GM12891 (cell line): ENCODE measurements around the gene CADM1.

Experiments
- POLR2A ChIP-seq: IDR thresholded peaks from 2 replicates; pipeline ENCODE4 v1.6.1; 2011; ENCODE audit warnings: low read depth, low read length, control low read depth
- POLR2AphosphoS5 ChIP-seq: IDR thresholded peaks from 2 replicates; pipeline ENCODE4 v1.6.1; 2011; ENCODE audit warnings: low read depth, low read length, control low read depth
- POU2F2 ChIP-seq: IDR thresholded peaks from 2 replicates; pipeline ENCODE4 v1.6.1; 2011; ENCODE audit warnings: low read depth, mild to moderate bottlenecking, control low read depth, low read length, moderate library complexity
- SPI1 ChIP-seq: IDR thresholded peaks from 2 replicates; pipeline ENCODE4 v1.6.1; 2011; ENCODE audit warnings: low read depth, low read length, control low read depth
- TAF1 ChIP-seq: IDR thresholded peaks from 2 replicates; pipeline ENCODE4 v1.6.1; 2011; ENCODE audit warnings: low read depth, low read length, control low read depth

- TF ChIP-seq POLR2AphosphoS5 (no peak), SPI1 (no peak), POLR2A (no peak), TAF1 (no peak), POU2F2 (no peak)
Measured at GRCh38 chr11:115391160-115391559, 113.1 kb downstream of the CADM1 start.
